Naive thymus-derived CD4-positive, alpha-beta T cell (primary cell): ENCODE measurements around the gene ATOH7. TPM values are rescaled to one million over a fixed set of nuclear protein-coding genes. Genes with fewer than 3 reads are reported as not detected.
A peak's percentile ranks its signal among the peaks of the same experiment; 100 is the strongest.

Source experiments
- ATAC-seq: fragments of 150-1000 bp; cut with Tn5 transposase; 2 replicates; pipeline ENCODE4 v1.10.0; 2021; ENCODE audit warnings: mild to moderate bottlenecking, moderate library complexity
- CTCF ChIA-PET: fragments of 350-600 bp; sonication (Branson Sonifier 250); formaldehyde crosslinking; loops from one replicate; lab custom pipeline; 2021; ENCODE audit warnings: antibody characterized with exemption; lab: Charles Lee
- POLR2A ChIA-PET: fragments of 350-600 bp; sonication (Branson Sonifier 250); formaldehyde crosslinking; loops from one replicate; lab custom pipeline; 2021; ENCODE audit warnings: antibody characterized with exemption, inconsistent platforms; lab: Charles Lee
- DNase-seq, 9 donors: peaks; one replicate each; pipeline versions ENCODE4 v3.0.0 to v3.0.0-alpha.2; 2020 to 2022; ENCODE audit warnings: mixed read lengths in 1 of 9
- H3K27ac ChIP-seq: one replicate; pipeline ENCODE4 v1.7.0; 2013; ENCODE audit warnings: mild to moderate bottlenecking, low read depth, low read length, moderate library complexity
- H3K27me3 ChIP-seq, 2 donors: one replicate each; pipeline ENCODE4 v1.7.0; 2013; ENCODE audit warnings: low read length in 2 of 2, mild to moderate bottlenecking in 2 of 2, moderate library complexity in 2 of 2; ENCODE audit not compliant: control insufficient read depth in 2 of 2, insufficient read depth in 2 of 2
- H3K36me3 ChIP-seq, 3 experiments: 1 replicate in 2 of 3; 2 replicates in 1 of 3; pipeline ENCODE4 v1.7.0; 2013; ENCODE audit warnings: low read length in 3 of 3, mild to moderate bottlenecking in 3 of 3, moderate library complexity in 1 of 3; ENCODE audit not compliant: insufficient read depth in 3 of 3, control insufficient read depth in 2 of 3
- H3K4me1 ChIP-seq, 2 donors: one replicate each; pipeline ENCODE4 v1.7.0; 2013; ENCODE audit warnings: low read length in 2 of 2, mild to moderate bottlenecking in 2 of 2, moderate library complexity in 1 of 2; ENCODE audit not compliant: control insufficient read depth in 2 of 2, insufficient read depth in 2 of 2
- H3K4me3 ChIP-seq: 2 replicates; pipeline ENCODE4 v1.7.0; 2013; ENCODE audit warnings: mild to moderate bottlenecking, low read length
- H3K9me3 ChIP-seq, 3 experiments: 1 replicate in 2 of 3; 2 replicates in 1 of 3; pipeline ENCODE4 v1.7.0; 2013; ENCODE audit warnings: low read length in 3 of 3; ENCODE audit not compliant: control insufficient read depth in 2 of 3
- H3K27ac Mint-ChIP-seq, 9 donors: one replicate each; pipeline ENCODE4 v1.8.0; 2020 to 2022; ENCODE audit warnings: mixed read lengths in 9 of 9, mild to moderate bottlenecking in 8 of 9, moderate library complexity in 5 of 9, inconsistent platforms in 2 of 9
- H3K27me3 Mint-ChIP-seq, 5 donors: one replicate each; pipeline ENCODE4 v1.8.0; 2021 to 2022; ENCODE audit warnings: mixed read lengths in 5 of 5, mild to moderate bottlenecking in 1 of 5
- H3K36me3 Mint-ChIP-seq, 5 donors: one replicate each; pipeline ENCODE4 v1.8.0; 2020 to 2022; ENCODE audit warnings: mixed read lengths in 5 of 5, mild to moderate bottlenecking in 3 of 5, inconsistent platforms in 1 of 5
- H3K4me1 Mint-ChIP-seq, 7 donors: one replicate each; pipeline ENCODE4 v1.8.0; 2020 to 2022; ENCODE audit warnings: mixed read lengths in 7 of 7, mild to moderate bottlenecking in 3 of 7, inconsistent platforms in 1 of 7
- H3K4me3 Mint-ChIP-seq, 10 donors: one replicate each; pipeline ENCODE4 v1.8.0; 2020 to 2022; ENCODE audit warnings: mild to moderate bottlenecking in 10 of 10, mixed read lengths in 10 of 10, moderate library complexity in 6 of 10, inconsistent platforms in 2 of 10
- H3K9me3 Mint-ChIP-seq, 11 donors: one replicate each; pipeline ENCODE4 v1.8.0; 2020 to 2022; ENCODE audit warnings: mixed read lengths in 11 of 11, mild to moderate bottlenecking in 4 of 11, inconsistent platforms in 1 of 11, moderate library complexity in 1 of 11
- intact Hi-C, 2 donors: fragments of 100-400 bp; cut with micrococcal nuclease; formaldehyde crosslinking; loops; one replicate each; pipeline ENCODE4 v1.15.1; 2023
- polyA plus RNA-seq, 2 donors: library from polyadenylated mRNA; unstranded; fragments of 300-500 nt; fragmentation: Illumina TruSeq; gene quantifications; one replicate each; pipeline ENCODE4 v1.2.3, GENCODE V29; 2021
- total RNA-seq, 6 experiments: library from RNA in 5 of 6; stranded (reverse) in 5 of 6; gene quantifications; 1 replicate in 5 of 6; 2 replicates in 1 of 6; pipeline ENCODE4 v1.2.3 and lab custom pipeline; 2021 to 2026

ATOH7 gene
- total and polyA plus RNA-seq, 7 experiments from 2014 or later = not detected

GRCh38 chr10:68230268-68230667 is 1.6 kb downstream of the ATOH7 start:
- H3K9me3 ChIP-seq = no peaks in the 10 kb centered on the region
- no peak overlapping the region for H3K27ac ChIP-seq
- Mint-ChIP-seq H3K4me3 (peak overlapping the region in 9 of 10 donors; percentile 28 to 89 (median 84)), H3K27ac (no peak overlapping the region), H3K4me1 (peaks cover 0 to 13% (median 8%) of the 10 kb centered on the region in 7 donors), H3K27me3 (peaks cover 27 to 57% (median 44%) of the 10 kb centered on the region in 5 donors), H3K9me3 (no peaks in the 10 kb centered on the region), H3K36me3 (peaks cover 0 to 3% (median 0%) of the 10 kb centered on the region in 5 donors)
- ChIA-PET POLR2A (interaction anchor here (1.1 kb wide), 1 partner anchor 10 kb away, joined by 3 read pairs; no protein-coding TSS in a partner anchor), CTCF (interaction anchor here (0.5 kb wide), 1 partner anchor 533 kb away, joined by 4 read pairs; no protein-coding TSS in a partner anchor)
- H3K4me3 ChIP-seq = no peak overlapping the region
- H3K36me3 ChIP-seq = no peaks in the 10 kb centered on the region
- ATAC-seq (no peak), DNase-seq (no peak)
- no peaks in the 10 kb centered on the region for H3K27me3 ChIP-seq
- H3K4me1 ChIP-seq = no peaks in the 10 kb centered on the region
- intact Hi-C loops = loop anchor here in 1 of 2 donors (5.0 kb wide), 2 partner anchors 102 to 117 kb away; partner anchors contain the start of genes HNRNPH3 and PBLD

- Mint-ChIP-seq H3K27me3 (peaks cover 11 to 25% (median 14%) of the 10 kb centered on the region in 5 donors), H3K27ac (peak overlapping the region in 1 of 9 donors; percentile 5), H3K9me3 (peaks cover 0 to 2% (median 0%) of the 10 kb centered on the region in 11 donors), H3K36me3 (peaks cover 0 to 3% (median 0%) of the 10 kb centered on the region in 5 donors), H3K4me1 (no peaks in the 10 kb centered on the region), H3K4me3 (no peak overlapping the region)
- no peak for DNase-seq
- POLR2A ChIA-PET = no interaction called here
- H3K4me1 ChIP-seq = no peaks in the 10 kb centered on the region
- CTCF ChIA-PET = no interaction called here
- no peaks in the 10 kb centered on the region for H3K36me3 ChIP-seq
- H3K27ac ChIP-seq = no peak overlapping the region
- intact Hi-C loops = no loop called here
- no peak overlapping the region for H3K4me3 ChIP-seq
- no peak for ATAC-seq
- H3K27me3 ChIP-seq = no peaks in the 10 kb centered on the region
- H3K9me3 ChIP-seq = no peaks in the 10 kb centered on the region
Observed at GRCh38 chr10:68224810-68225209, 7.1 kb downstream of the ATOH7 start.

- Histone ChIP-seq H3K4me1 (no peaks in the 10 kb centered on the region), H3K27me3 (no peaks in the 10 kb centered on the region), H3K36me3 (no peaks in the 10 kb centered on the region), H3K9me3 (no peaks in the 10 kb centered on the region), H3K4me3 (no peak overlapping the region), H3K27ac (no peak overlapping the region)
- ChIA-PET CTCF (no interaction called here), POLR2A (no interaction called here)
- peaks cover under 1 to 22% (median 9%) of the 10 kb centered on the region in 5 donors for H3K27me3 Mint-ChIP-seq
- ATAC-seq (no peak), DNase-seq (no peak)
- H3K4me3 Mint-ChIP-seq = no peak overlapping the region
- peaks cover 0 to 2% (median 0%) of the 10 kb centered on the region in 11 donors for H3K9me3 Mint-ChIP-seq
- no peaks in the 10 kb centered on the region for H3K36me3 Mint-ChIP-seq
- no peaks in the 10 kb centered on the region for H3K4me1 Mint-ChIP-seq
- intact Hi-C loops = no loop called here
- no peak overlapping the region for H3K27ac Mint-ChIP-seq
Observed at GRCh38 chr10:68223535-68224165, 8.3 kb downstream of the ATOH7 start.

GRCh38 chr10:68222391-68222790 is 9.5 kb downstream of the ATOH7 start:
- H3K9me3 Mint-ChIP-seq = peaks cover 0 to 2% (median 0%) of the 10 kb centered on the region in 11 donors
- H3K4me3 ChIP-seq = no peak overlapping the region
- ChIA-PET POLR2A (no interaction called here), CTCF (no interaction called here)
- H3K27me3 Mint-ChIP-seq = peaks cover 0 to 15% (median 3%) of the 10 kb centered on the region in 5 donors
- no peaks in the 10 kb centered on the region for H3K4me1 ChIP-seq
- H3K27me3 ChIP-seq = no peaks in the 10 kb centered on the region
- no peaks in the 10 kb centered on the region for H3K4me1 Mint-ChIP-seq
- H3K4me3 Mint-ChIP-seq = no peak overlapping the region
- no peak overlapping the region for H3K27ac Mint-ChIP-seq
- DNase-seq (no peak), ATAC-seq (no peak)
- no peaks in the 10 kb centered on the region for H3K36me3 ChIP-seq
- H3K36me3 Mint-ChIP-seq = no peaks in the 10 kb centered on the region
- H3K27ac ChIP-seq = no peak overlapping the region
- no peaks in the 10 kb centered on the region for H3K9me3 ChIP-seq
- intact Hi-C loops = no loop called here

DNA sequence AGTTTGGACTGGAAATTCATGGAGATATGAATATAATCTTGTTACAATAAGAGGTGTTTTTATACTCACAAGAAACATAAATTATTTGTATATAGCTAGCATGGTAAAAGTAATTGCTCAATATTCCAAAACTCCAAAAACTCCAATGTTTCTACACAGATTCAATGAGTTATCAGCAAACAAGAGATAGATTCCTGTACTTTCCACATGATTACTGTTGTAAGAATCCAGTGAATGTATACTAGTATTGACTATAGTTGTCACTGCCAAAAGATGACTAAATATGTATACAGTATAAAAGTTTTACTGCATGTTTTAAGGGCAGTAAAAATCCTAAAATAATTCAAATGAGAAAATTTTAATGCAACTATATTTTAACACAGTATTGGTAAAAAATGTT is 10.7 kb downstream of the ATOH7 start:
- no peaks in the 10 kb centered on the region for H3K36me3 Mint-ChIP-seq
- no peaks in the 10 kb centered on the region for H3K27me3 ChIP-seq
- no peak for DNase-seq
- peaks cover 0 to 2% (median 0%) of the 10 kb centered on the region in 11 donors for H3K9me3 Mint-ChIP-seq
- H3K4me3 Mint-ChIP-seq = no peak overlapping the region
- H3K36me3 ChIP-seq = no peaks in the 10 kb centered on the region
- no peak overlapping the region for H3K27ac Mint-ChIP-seq
- intact Hi-C loops = no loop called here
- ChIA-PET POLR2A (no interaction called here), CTCF (no interaction called here)
- no peak for ATAC-seq
- H3K27ac ChIP-seq = no peak overlapping the region
- H3K4me1 ChIP-seq = no peaks in the 10 kb centered on the region
- H3K9me3 ChIP-seq = no peaks in the 10 kb centered on the region
- peaks cover 0 to 11% (median 7%) of the 10 kb centered on the region in 5 donors for H3K27me3 Mint-ChIP-seq
- no peak overlapping the region for H3K4me3 ChIP-seq
- no peaks in the 10 kb centered on the region for H3K4me1 Mint-ChIP-seq

DNA sequence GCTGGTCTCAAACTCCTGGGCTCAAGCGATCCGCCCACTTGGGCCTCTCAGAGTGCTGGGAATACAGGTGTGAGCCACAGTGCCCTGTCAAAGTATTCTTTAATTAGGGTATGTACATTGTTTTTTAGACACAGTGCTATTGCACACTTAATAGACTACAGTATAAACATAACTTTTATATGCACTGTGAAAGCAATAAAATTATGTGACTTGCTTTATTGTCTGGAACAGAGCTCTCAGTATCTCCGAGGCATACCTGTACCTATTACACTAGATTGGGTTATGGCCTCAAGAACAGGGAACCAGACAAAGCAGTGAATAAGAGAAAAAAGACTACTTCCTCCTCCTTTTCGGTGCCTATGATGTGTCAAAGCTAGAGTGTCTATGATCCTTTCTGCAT is 13.1 kb downstream of the ATOH7 start:
- POLR2A ChIA-PET = no interaction called here
- H3K36me3 Mint-ChIP-seq = no peaks in the 10 kb centered on the region
- no peak overlapping the region for H3K4me3 ChIP-seq

More for the DNA sequence above, 13.1 kb downstream of the ATOH7 start:
- Histone ChIP-seq H3K4me1 (no peaks in the 10 kb centered on the region), H3K27ac (no peak overlapping the region), H3K36me3 (no peaks in the 10 kb centered on the region), H3K27me3 (no peaks in the 10 kb centered on the region), H3K9me3 (no peaks in the 10 kb centered on the region)
- Mint-ChIP-seq H3K27me3 (peaks cover 0 to 13% (median 7%) of the 10 kb centered on the region in 5 donors), H3K4me3 (no peak overlapping the region), H3K4me1 (no peaks in the 10 kb centered on the region), H3K27ac (no peak overlapping the region), H3K9me3 (peaks cover 0 to 2% (median 0%) of the 10 kb centered on the region in 11 donors)
- CTCF ChIA-PET = no interaction called here
- intact Hi-C loops = loop anchor here in 1 of 2 donors (10.0 kb wide), 1 partner anchor 506 kb away; the partner anchor contains the start of gene CCAR1
- ATAC-seq (no peak), DNase-seq (no peak)
